ENCODE results near the gene OVOL2.

- TF ChIP-seq POLR2AphosphoS5 (IDR thresholded peaks at IDR 0.05; ENCODE audit: low read depth, low read length) (no peak), TAF1 (IDR thresholded peaks at IDR 0.05; ENCODE audit: borderline replicate concordance, insufficient read depth, low read length) (no peak)
Measured at GRCh38 chr20:17992224-17992637, 65.5 kb downstream of the OVOL2 start.
